GM23248 (cell line): ENCODE data around the gene RAB9A. TPM values are rescaled to one million over a fixed set of nuclear protein-coding genes. Genes with fewer than 3 reads are reported as not detected.
"Not testable (repeated sequence)": the region's sequence is repeated elsewhere in the genome, so short reads cannot be mapped to it uniquely, and the experiment has no call there.

Source experiments
- DNase-seq: peaks from one replicate; pipeline ENCODE4 v3.0.0-alpha.2; 2015
- H2AFZ ChIP-seq: fragments of 200-600 bp; sonication (generic); 2 replicates; pipeline ENCODE4 v1.6.1; 2016; ENCODE audit warnings: antibody characterized with exemption
- H3F3A ChIP-seq: fragments of 200-600 bp; sonication (generic); 2 replicates; pipeline ENCODE4 v1.6.1; 2016; ENCODE audit warnings: mild to moderate bottlenecking, antibody characterized with exemption, mixed run types; ENCODE audit not compliant: insufficient read depth
- H3K27ac ChIP-seq: fragments of 200-600 bp; sonication (generic); 2 replicates; pipeline ENCODE4 v1.5.1; 2016; ENCODE audit warnings: mild to moderate bottlenecking
- H3K27me3 ChIP-seq: fragments of 200-600 bp; sonication (generic); replicated peaks from 2 replicates; pipeline ENCODE4 v1.6.1; 2016; ENCODE audit warnings: mild to moderate bottlenecking; ENCODE audit not compliant: insufficient read depth
- H3K36me3 ChIP-seq: fragments of 200-600 bp; sonication (generic); 2 replicates; pipeline ENCODE4 v1.6.1; 2016; ENCODE audit warnings: low read depth, mild to moderate bottlenecking
- H3K4me1 ChIP-seq: fragments of 200-600 bp; sonication (generic); 2 replicates; pipeline ENCODE4 v1.6.1; 2016; ENCODE audit warnings: mild to moderate bottlenecking; ENCODE audit not compliant: insufficient read depth
- H3K4me2 ChIP-seq: fragments of 200-600 bp; sonication (generic); one replicate; pipeline ENCODE4 v1.6.1; 2016; ENCODE audit warnings: mild to moderate bottlenecking; ENCODE audit not compliant: unreplicated experiment
- H3K4me3 ChIP-seq: fragments of 200-600 bp; sonication (generic); 2 replicates; pipeline ENCODE4 v1.5.1; 2016; ENCODE audit warnings: mild to moderate bottlenecking
- H3K79me2 ChIP-seq: fragments of 200-600 bp; sonication (generic); 2 replicates; pipeline ENCODE4 v1.6.1; 2016; ENCODE audit warnings: mild to moderate bottlenecking; ENCODE audit not compliant: insufficient read depth
- H3K9ac ChIP-seq: fragments of 200-600 bp; sonication (generic); 2 replicates; pipeline ENCODE4 v1.6.1; 2016; ENCODE audit warnings: mild to moderate bottlenecking
- H3K9me2 ChIP-seq: fragments of 200-600 bp; sonication (generic); 2 replicates; pipeline ENCODE4 v1.6.1; 2016; ENCODE audit warnings: mixed run types, mild to moderate bottlenecking, moderate library complexity; ENCODE audit not compliant: insufficient read depth
- H3K9me3 ChIP-seq: fragments of 200-600 bp; sonication (generic); one replicate; pipeline ENCODE4 v1.6.1; 2017; ENCODE audit warnings: low read depth
- H4K20me1 ChIP-seq: fragments of 200-600 bp; sonication (generic); 2 replicates; pipeline ENCODE4 v1.6.0; 2016; ENCODE audit not compliant: insufficient read depth
- EZH2 ChIP-seq: fragments of 200-600 bp; sonication (generic); IDR thresholded peaks from 2 replicates; pipeline ENCODE4 v1.6.1; 2018; ENCODE audit warnings: antibody characterized with exemption, mild to moderate bottlenecking; ENCODE audit not compliant: insufficient read depth, poor library complexity, severe bottlenecking
- EZH2phosphoT487 ChIP-seq: fragments of 200-600 bp; sonication (generic); IDR thresholded peaks from 2 replicates; pipeline ENCODE4 v1.6.1; 2018; ENCODE audit warnings: antibody characterized with exemption, moderate library complexity, mild to moderate bottlenecking, low read depth; ENCODE audit not compliant: insufficient read depth
- WGBS, 2 experiments: methylation state at CpG; one replicate each; pipeline ENCODE4 v1.1.6; 2015 to 2017; ENCODE audit warnings: low lambda C conversion rate in 2 of 2, low coverage in 1 of 2; ENCODE audit errors: missing lambda C conversion rate in 2 of 2; 5-methylcytosine and 5-hydroxymethylcytosine counted together
- in situ Hi-C: fragments of 300-500 bp; cut with MboI; formaldehyde crosslinking; loops from 2 replicates; pipeline ENCODE4 v1.15.0; 2020
- polyA plus RNA-seq: library from polyadenylated mRNA; unstranded; fragments of >200 nt; fragmentation: Nextera tagmentation; extraction: Ambion mirVana; gene quantifications from 2 replicates; pipeline ENCODE4 v1.2.1, GENCODE V29; 2016
- total RNA-seq: library from RNA; depleted of rRNA; stranded (reverse); fragments of >200 nt; shearing (Covaris generic); gene quantifications from 2 replicates; pipeline ENCODE4 v1.2.3, GENCODE V29; 2014

RAB9A gene
- total and polyA plus RNA-seq, 2 experiments from 2014 or later, result 38.9 to 40.4 TPM

DNA sequence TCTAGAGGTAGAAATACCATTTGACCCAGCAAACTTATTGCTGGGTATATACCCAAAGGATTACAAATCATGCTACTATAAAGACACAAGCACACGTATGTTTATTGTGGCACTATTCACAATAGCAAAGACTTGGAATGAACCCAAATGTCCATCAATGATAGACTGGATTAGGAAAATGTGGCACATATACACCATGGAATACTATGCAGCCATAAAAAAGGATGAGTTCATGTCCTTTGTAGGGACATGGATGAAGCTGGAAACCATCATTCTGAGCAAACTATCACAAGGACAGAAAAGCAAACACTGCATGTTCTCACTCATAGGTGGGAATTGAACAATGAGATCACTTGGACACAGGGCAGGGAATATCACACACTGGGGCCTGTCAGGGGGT is 41.6 kb downstream of the RAB9A start:
- H3K27me3 ChIP-seq, H3K27ac ChIP-seq, H3K9me3 ChIP-seq, H4K20me1 ChIP-seq, H2AFZ ChIP-seq, H3K9ac ChIP-seq, DNase-seq, H3K9me2 ChIP-seq, H3K4me2 ChIP-seq, H3K36me3 ChIP-seq, H3K4me3 ChIP-seq: not testable (repeated sequence)
- peaks cover 20% of the 10 kb centered on the region for H3F3A ChIP-seq
- peaks cover 89% of the 10 kb centered on the region for H3K79me2 ChIP-seq
- in situ Hi-C loops, result loop anchor here (10.0 to 25.0 kb wide), 2 partner anchors 66 to 218 kb away; no protein-coding TSS in a partner anchor
- 42 to 44% methylated on average over 1 of the region's 1 CpG for WGBS, 2 experiments
- peaks cover 20% of the 10 kb centered on the region for H3K4me1 ChIP-seq

DNA sequence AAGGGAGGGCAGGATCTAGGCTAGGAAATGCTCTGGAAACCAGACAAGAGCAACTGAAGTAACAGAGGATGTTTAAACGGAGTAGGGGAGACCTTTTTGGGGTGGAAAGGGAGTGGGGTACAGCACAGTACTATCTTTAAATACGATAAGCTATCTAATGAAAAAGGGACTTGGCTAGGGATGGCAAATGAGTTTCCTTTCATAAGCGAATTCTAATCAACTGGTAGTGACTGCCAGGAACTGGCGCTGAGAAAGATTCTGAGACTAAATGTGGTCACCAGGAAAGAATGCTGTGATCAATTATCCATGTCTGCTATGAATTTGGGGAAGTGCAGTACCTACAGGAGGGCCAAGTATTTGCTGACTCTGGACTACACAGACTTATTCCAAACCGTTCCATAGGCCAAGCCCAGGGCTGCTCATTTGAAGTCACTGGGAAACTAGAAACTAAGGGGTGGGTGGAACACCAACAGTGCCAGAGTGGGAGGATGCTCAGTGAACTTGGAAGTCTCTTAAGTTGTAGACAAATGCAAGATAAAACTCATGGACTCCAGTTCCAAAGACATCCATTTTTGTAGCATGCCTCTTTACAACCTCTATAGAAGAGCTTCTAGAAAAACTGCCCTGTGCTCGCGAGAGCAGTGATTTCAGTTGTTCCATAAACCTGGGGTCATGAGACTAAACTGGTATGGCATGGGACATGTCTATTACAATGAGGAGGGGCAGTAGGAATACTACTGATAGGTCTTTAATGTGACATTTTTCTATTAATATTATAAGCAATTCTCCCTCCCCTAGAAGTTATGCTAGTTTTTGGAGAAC is 43.5 kb downstream of the RAB9A start:
- Histone ChIP-seq H3K79me2 (peaks cover 80% of the 10 kb centered on the region), H4K20me1 (no peaks in the 10 kb centered on the region), H3K9ac (peak overlapping the region; percentile 91), H3K9me3 (no peaks in the 10 kb centered on the region), H2AFZ (no peak overlapping the region), H3K9me2 (no peaks in the 10 kb centered on the region), H3K27me3 (no peaks in the 10 kb centered on the region), H3K4me3 (peak overlapping the region; percentile 96), H3K4me2 (peak overlapping the region; percentile 76), H3F3A (peaks cover 20% of the 10 kb centered on the region), H3K36me3 (no peaks in the 10 kb centered on the region), H3K27ac (peak overlapping the region; percentile 82), H3K4me1 (peaks cover 25% of the 10 kb centered on the region)
- in situ Hi-C loops, result loop anchor here (10.0 to 25.0 kb wide), 2 partner anchors 68 to 220 kb away; no protein-coding TSS in a partner anchor
- TF ChIP-seq EZH2phosphoT487, result no peak
- TF ChIP-seq EZH2, result no peak
- DNase-seq, result peak; percentile 40
- 8 to 13% methylated on average over 7 of the region's 7 CpGs for WGBS, 2 experiments

DNA sequence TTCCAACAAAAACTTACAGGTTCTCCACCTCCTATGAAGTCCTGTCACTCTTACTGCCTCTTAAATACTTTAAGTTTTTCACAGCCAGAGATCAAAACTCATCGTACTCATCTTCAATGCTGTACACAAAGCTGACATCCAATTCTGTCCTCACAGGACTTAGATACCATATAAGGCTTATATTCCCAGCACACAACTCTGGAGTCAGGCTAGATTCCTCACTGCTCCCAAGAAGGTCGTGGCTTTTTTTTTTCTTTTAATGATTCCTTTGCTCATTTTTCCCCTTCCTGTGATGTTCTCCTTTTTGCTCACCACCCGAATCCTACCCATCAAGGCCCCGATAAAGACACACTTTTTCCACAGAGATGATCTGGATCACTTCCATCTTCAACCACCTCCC is 44.6 kb downstream of the RAB9A start:
- no peaks in the 10 kb centered on the region for H3K36me3 ChIP-seq
- peak overlapping the region; percentile 96 for H3K4me3 ChIP-seq
- H3K4me1 ChIP-seq, result peaks cover 25% of the 10 kb centered on the region
- in situ Hi-C loops, result loop anchor here (10.0 to 25.0 kb wide), 2 partner anchors 69 to 221 kb away; no protein-coding TSS in a partner anchor
- H3K79me2 ChIP-seq, result peaks cover 69% of the 10 kb centered on the region
- peak overlapping the region; percentile 88 for H2AFZ ChIP-seq
- no peaks in the 10 kb centered on the region for H3K27me3 ChIP-seq
- H3K9ac ChIP-seq, result peak overlapping the region; percentile 91
- TF ChIP-seq EZH2 (no peak), EZH2phosphoT487 (no peak)
- DNase-seq, result peak; percentile 36
- peaks cover 20% of the 10 kb centered on the region for H3F3A ChIP-seq
- peak overlapping the region; percentile 76 for H3K4me2 ChIP-seq
- WGBS, 2 experiments, result 1 to 8% methylated on average over 4 of the region's 4 CpGs
- no peaks in the 10 kb centered on the region for H4K20me1 ChIP-seq
- H3K27ac ChIP-seq, result peak overlapping the region; percentile 82
- H3K9me2 ChIP-seq, result no peaks in the 10 kb centered on the region
- H3K9me3 ChIP-seq, result no peaks in the 10 kb centered on the region

DNA sequence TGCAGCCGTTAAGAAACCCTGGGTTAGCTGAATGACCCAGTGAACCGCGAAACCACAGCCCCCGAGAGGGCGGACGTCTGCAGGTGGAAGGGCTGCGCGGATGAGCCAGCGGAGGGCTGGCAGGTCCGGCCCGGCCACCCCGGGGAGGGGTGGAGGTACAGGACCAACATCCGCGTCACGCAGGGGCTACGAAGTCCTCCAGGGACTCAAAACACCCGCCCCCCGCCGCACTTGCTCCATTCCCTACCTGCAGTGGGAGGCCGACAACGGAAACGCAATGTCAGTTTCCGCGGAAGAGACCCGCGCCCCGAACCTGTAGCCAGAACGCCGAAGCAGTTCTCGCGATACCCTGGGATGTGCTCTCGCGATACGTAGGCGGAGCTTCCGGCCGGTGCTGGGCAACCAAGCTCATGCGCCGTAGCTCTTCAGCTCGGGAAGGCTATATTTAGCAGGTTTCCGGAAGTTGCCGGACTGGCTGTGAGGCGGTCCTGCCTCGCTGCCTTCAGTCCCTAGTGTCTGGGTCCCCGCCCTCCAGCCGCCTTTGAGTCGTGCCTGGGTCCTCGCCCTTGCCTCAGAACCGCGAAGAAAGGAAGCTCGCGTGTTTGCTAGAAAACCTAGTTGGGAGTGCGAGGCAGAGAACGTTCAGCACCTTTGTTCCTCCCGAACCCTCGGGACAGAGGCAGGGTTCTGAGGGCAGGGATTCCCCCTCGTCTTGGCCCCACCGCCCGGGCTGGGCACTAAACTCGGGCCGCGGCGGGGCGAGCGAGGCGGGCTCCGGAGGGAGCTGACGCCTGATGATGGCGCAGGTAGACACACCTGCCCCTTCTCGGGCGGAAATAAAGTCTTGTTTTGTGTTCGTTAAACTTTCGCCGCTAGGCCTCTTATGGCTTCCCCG is 45.6 kb downstream of the RAB9A start, which contains the start of the genes OFD1 and TRAPPC2:
TSS of gene OFD1 (plus strand) at position 471 of the 895 bp plus-strand sequence. CDS start at position 795, 324 bp downstream.
TSS of gene TRAPPC2 (minus strand) at position 343 of the 895 bp plus-strand sequence. CDS start 14,657 bp downstream, outside the sequence.
- H3F3A ChIP-seq, result peaks cover 20% of the 10 kb centered on the region
- WGBS, 2 experiments, result 1% methylated on average over 25 to 44 of the region's 75 CpGs
- peaks cover 25% of the 10 kb centered on the region for H3K4me1 ChIP-seq
- H3K9ac ChIP-seq, result peak within 1 kb of the TSS; percentile 91
- no peaks in the 10 kb centered on the region for H3K9me3 ChIP-seq
- TF ChIP-seq EZH2 (no peak), EZH2phosphoT487 (no peak)
- H3K36me3 ChIP-seq, result no peaks in the 10 kb centered on the region
- peaks cover 62% of the 10 kb centered on the region for H3K79me2 ChIP-seq
- no peaks in the 10 kb centered on the region for H3K27me3 ChIP-seq
- peak within 1 kb of the TSS; percentile 90 for H2AFZ ChIP-seq
- no peaks in the 10 kb centered on the region for H4K20me1 ChIP-seq
- no peaks in the 10 kb centered on the region for H3K9me2 ChIP-seq
- H3K4me2 ChIP-seq, result peak within 1 kb of the TSS; percentile 95
- DNase-seq, result peak; percentile 95
- peak within 1 kb of the TSS; percentile 96 for H3K4me3 ChIP-seq
- peak within 1 kb of the TSS; percentile 82 for H3K27ac ChIP-seq
- in situ Hi-C loops, result loop anchor here (10.0 to 25.0 kb wide), 2 partner anchors 70 to 222 kb away; no protein-coding TSS in a partner anchor
